NOMO-1 treated with dmso at 0.1 percent for 144 hours (cell line): ENCODE results near the gene SFTA2.

Source experiments
- DNase-seq: peaks from one replicate; lab custom pipeline; 2025; ENCODE audit not compliant: unreplicated experiment; lab: John Stamatoyannopoulos, UW

Gene SFTA2

DNA sequence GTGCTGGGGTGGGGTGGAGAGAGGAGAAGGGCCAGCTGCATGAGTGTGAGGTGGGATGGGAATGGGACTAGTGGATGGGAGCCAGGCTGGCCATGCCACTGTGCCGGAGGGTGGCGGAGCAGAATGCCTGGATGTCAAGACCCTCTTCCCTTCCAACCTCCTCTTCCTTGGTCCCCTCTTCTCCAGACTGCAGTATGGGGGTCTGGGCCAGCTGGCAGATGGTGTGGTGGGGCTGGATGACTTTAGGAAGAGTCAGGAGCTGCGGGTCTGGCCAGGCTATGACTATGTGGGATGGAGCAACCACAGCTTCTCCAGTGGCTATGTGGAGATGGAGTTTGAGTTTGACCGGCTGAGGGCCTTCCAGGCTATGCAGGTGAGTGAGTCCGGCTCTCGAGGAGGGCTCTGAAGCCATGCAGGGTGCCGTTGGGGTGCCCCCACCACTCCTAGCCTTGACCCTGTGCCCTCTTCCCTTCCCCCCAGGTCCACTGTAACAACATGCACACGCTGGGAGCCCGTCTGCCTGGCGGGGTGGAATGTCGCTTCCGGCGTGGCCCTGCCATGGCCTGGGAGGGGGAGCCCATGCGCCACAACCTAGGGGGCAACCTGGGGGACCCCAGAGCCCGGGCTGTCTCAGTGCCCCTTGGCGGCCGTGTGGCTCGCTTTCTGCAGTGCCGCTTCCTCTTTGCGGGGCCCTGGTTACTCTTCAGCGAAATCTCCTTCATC lies 40.0 kb downstream of the SFTA2 start:
- no peak for DNase-seq

DNA sequence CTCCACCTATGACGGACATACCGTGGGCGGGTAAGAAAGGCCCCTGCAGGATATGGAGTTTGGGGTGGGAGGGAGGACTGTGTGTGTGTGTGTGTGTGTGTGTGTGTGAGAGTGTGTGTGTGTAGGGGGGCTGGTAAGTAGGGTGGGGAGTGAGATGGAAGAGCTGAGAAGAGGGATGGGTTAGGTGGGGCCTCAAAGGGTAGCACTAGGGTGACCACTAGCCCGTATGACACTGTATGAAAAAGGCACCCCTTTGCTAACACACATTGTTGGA lies 40.6 kb downstream of the SFTA2 start:
- DNase-seq: no peak

DNA sequence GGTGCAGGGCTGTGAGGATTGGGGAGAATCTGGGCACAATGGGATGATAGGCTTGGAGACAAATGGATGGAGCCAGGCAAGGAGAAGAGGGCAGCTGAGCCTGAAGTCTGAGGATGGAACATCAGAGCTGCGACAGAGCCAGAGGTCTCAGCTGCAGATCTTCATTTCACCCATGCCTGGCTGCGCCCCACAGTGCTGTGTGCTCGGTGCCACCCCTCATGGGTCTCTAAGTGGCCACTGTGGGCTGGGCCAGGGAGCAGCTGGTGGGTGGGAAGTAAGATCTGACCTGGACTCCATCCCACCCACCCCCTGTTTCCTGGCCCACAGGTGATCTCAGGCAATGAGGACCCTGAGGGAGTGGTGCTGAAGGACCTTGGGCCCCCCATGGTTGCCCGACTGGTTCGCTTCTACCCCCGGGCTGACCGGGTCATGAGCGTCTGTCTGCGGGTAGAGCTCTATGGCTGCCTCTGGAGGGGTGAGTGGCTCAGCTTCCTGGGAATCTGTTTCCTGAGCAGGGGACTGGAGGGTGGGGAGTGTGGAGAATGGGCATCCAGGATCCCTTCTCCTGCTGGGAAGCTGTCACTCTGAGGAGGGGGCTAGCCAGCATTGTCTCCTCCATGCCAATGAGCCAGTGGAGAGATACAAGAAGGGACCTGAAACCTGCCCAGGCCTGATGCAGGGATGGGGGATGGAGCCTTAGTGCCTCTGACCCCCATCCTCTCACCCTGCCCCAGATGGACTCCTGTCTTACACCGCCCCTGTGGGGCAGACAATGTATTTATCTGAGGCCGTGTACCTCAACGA lies 41.1 kb downstream of the SFTA2 start:
- DNase-seq: no peak

DNA sequence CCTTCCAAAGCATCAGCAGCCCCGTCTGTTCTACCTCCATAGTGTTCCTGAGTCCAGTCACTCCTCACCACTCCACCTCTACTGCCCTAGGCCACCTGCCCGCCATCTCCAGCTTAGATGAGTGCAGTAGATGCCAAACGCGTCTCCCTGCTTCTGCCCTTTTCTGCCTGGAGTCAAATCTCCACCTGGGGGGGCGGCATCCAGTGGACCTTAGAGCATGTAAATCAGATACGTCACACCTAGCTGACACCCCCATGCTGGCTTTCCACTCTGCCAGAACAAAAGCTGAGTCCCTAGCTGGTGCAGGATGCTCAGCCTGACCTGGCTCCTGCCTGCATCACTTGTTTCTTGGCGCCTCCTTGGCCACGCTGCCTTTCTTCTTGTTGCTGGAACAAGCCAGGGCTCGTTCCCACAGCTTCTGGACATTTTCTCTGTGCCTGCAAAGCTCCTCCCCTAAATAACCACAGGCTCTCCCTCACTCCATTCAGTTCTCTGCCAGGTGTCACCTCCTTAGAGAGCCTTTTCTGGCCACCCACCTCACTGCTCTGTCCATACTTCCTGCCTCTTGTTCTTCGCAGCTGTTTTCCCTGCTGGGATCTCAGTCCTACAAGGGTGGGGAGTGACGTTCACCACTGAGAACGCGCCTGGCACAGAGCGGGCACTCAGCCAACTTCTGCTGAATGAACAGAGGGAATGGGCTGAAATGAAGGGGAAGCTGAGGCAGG lies 41.9 kb downstream of the SFTA2 start:
- no peak for DNase-seq

DNA sequence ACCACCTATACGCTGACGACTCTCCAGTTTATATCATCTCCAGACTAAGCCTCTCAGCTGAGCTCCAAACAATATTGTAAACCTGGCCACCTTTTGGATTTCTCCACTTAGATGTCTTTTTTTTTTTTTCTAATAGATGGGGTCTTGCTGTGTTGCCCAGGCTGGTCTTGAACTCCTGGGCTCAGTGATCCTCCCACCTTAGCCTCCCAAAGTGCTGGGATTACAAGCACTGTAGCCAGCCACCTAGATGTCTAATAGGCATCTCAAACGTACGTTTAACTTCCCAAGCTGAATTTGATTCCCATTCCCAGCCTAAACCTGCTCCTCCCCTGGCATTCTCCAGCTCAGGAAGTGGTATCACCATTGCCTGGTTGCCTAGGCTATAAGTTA lies 42.5 kb downstream of the SFTA2 start:
- DNase-seq: no peak

DNA sequence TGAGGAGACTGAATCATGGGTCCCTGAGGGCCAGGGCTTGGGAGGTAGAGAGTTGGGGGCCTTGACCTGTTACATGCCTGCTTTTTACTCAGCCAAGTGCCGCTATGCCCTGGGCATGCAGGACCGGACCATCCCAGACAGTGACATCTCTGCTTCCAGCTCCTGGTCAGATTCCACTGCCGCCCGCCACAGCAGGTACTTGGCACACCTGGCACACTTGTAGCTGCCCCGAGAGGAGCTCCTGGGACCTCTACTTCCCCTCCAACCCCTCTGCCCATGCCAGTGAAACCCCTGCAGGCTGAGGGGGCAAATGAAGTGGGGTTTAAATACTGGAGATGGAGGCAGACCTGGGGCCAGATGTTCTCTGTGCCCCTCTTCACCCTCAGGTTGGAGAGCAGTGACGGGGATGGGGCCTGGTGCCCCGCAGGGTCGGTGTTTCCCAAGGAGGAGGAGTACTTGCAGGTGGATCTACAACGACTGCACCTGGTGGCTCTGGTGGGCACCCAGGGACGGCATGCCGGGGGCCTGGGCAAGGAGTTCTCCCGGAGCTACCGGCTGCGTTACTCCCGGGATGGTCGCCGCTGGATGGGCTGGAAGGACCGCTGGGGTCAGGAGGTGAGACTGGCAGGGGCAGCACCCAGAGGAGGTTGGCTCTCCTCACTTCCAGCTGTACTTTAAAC lies 43.0 kb downstream of the SFTA2 start:
- no peak for DNase-seq

DNA sequence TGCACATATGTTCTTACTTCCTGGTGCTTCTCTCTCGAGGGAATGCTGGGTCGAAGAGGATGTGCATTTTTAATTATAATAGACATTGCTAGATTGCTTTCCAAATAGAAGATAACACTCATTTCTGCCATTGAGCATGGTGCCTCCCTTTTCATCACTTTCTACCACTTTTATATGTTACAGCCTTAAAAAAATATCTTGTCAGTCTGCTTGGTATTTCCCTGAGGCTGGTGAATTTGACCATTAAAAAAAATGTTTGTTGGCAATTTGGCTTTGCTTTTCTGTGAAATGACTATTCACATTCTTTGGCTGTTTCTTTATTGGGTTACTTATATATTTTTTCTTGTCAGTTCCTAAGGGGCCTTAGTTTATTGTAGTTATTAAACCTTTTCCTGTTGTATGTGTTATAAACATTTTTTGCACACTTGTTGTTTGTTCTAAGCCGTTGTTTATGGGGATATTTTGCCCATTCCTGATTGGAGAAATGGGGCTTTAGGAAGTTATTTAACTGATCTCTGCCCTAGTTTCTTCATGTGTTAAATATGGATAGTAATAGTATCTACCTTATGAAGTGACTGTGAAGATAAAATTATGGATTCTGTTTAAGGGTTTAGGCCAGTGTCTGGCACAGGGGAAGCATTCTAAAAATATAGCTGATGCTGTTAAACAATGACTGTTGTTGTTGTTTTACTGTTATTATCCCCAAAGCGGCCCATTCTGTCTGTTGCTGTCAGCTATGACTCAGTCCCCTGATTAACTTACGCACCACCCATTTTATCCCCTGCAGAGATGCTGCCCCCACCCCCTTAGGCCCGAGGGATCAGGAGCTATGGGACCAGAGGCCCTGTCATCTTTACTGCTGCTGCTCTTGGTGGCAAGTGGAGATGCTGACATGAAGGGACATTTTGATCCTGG lies 43.8 kb downstream of the SFTA2 start:
- no peak for DNase-seq

DNA sequence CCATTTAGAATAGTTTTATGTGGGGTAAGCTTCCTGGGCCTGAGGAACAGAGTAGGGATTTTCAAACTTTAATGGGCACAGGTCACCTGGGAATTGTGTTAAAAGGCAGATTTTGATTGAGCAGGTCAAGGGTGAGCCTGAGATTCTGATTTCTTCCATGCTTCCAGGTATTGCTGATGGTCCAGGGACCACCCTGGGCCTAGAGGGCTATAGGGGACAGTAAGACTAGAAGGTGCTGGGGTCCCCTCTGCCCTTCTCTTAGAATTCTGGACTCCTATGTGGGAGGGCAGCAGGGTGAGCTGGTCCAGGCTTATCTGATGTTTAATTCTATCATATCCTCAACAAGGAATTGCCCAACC lies 45.1 kb downstream of the SFTA2 start:
- no peak for DNase-seq

DNA sequence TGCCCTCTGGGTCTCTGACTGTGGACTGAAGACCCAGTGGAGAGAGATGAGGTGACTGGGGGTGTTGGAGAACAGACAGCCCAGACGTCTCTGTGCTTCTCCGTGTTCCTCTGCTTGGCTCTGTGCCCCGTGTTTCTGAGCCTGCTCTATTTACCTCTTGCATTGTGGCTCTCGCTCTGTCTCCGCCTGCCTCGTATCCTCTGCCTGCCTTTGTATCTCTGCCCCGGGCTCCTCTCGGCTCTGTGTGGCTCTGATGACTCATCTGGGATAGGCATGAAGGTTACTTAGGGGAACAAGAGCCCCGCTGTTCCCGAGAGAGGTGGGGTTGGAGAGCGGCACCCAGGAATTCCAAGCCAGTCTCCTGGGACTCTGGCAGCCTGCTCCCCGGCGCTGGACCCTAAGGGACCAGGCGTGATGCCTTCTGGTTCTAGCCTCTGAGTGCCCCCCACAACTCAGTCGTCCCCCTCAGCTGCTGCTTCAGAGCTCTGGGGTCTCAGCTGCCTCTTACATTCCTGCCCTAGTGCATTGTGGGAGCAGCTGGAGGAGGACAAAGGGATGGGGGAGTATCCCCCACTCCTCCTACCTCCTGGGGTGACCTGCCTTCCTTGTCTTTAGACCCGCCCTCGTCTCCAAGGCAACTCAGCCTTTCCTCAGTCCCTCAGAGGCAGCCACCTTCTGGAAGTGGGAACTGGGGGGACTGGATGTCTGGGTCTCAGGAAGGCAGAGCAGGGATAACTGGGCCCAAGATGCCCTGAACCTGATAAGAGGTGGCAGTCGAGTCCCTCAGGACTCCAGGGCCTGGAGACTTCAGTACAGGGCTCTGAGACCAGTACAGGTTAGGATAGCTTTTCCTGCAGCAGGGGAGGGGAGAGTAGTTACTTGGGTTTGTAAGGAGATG lies 45.7 kb downstream of the SFTA2 start:
- DNase-seq: no peak

DNA sequence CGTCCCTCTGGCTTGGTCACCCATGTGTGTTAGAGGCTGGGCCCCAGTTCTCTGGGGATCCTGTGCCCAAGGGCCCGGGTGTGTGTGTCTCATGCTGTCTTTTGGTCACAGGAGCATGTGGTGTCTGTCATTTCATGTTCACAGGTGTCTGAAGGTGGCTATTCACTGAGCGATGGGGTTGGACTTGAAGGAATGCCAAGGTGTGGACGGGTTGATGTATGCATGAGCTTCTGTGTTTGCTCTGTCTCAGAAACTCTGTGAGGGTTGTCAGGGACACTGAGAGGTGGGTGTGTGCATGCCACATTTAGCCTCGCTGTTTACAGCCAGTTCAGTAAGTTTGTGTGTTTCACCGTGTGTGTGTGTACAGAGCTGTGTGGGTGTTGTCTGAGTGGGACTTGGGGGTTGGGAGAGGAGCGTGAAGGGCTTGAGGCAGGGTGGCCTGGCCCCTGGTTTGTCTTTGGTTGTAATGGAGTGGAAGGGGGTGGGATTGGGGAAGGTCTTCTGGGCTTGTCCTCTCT lies 46.4 kb downstream of the SFTA2 start:
- no peak for DNase-seq

DNA sequence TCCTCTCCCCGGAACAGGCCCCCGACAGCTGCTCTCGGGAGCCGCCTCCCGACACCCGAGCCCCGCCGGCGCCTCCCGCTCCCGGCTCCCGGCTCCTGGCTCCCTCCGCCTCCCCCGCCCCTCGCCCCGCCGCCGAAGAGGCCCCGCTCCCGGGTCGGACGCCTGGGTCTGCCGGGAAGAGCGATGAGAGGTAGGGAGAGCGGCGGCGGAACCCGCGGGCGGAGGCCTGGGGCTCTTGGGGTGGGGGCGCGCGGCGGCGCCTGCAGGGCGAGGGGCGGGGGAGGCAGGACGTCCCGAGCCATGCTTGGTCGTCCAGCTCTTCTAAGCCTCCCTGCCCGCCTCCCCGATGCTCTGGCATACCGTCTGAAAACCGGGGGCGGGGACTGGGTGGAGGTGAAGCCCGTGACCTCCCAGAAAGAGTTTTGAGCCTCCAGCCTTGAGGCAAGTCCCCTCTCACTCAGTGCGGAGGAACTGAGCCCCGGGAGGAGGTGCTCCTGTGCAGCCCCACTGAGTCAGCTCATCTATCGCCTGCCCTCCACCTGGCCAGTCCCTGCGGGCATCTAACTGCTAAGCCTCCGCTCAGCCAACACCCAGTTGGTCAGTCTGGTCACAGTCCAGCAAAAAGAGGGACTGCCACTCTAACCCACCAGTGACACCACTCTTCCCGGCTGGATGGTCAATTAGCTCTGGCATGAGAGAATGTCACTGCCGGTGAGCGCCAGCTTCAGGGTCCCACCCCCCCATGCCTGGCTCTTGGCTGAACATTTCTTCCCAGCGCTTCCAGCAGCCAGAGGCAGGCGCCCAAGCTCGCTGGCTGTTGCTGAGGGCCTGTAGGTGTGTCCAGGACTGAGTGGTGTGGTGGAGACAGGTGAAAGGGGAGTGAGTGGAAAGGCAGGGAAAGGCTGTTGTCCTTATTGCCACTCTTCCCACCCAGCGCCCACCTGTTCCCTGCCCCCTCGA lies 47.2 kb downstream of the SFTA2 start:
- DNase-seq: no peak

DNA sequence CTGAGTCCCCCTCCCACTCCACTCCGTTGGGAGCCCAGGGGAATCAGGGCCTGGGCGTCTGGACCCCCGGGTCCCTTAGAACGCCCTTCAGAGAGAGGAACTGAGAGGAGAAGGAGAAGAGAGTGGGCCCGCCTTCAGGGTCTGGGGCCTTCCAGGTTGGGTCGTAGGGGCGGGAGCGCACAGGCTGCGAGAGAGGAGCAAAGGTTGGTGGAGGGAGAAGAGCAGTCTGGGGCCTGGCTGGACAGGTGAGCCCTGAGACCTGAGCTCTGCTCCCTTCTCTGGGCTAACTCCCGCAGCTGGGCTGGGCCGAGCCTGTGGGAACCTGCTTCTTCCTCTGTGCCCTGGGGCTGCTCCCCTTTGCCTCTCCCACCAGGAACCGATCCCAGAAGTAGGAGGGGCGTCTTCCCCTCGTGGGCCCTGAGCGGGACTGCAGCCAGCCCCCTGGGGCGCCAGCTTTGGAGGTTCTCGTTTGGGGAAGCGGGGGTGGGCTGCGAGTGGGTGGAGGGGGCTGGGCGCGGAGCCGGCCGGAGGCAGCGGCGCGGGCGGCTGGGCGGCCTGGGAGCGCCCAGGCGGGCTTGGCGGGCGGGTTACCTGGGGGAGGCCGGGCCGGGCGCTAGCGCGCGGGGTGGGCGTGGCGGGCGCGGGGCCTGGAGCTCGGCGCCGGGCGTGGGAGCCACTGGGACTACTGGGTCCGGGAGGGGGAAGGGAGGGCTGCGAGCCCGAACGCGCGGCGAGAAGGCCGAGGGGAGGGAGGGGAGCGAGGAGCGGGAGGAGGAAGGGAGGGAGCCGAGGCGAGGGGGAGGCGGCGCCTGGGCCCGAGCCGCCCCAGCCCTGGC lies 48.1 kb downstream of the SFTA2 start, which contains the start of gene DDR1:
DDR1 (plus strand) TSS at position 835 of the 836 bp plus-strand sequence. CDS start 4,211 bp downstream, outside the sequence.
- no peak for DNase-seq

DNA sequence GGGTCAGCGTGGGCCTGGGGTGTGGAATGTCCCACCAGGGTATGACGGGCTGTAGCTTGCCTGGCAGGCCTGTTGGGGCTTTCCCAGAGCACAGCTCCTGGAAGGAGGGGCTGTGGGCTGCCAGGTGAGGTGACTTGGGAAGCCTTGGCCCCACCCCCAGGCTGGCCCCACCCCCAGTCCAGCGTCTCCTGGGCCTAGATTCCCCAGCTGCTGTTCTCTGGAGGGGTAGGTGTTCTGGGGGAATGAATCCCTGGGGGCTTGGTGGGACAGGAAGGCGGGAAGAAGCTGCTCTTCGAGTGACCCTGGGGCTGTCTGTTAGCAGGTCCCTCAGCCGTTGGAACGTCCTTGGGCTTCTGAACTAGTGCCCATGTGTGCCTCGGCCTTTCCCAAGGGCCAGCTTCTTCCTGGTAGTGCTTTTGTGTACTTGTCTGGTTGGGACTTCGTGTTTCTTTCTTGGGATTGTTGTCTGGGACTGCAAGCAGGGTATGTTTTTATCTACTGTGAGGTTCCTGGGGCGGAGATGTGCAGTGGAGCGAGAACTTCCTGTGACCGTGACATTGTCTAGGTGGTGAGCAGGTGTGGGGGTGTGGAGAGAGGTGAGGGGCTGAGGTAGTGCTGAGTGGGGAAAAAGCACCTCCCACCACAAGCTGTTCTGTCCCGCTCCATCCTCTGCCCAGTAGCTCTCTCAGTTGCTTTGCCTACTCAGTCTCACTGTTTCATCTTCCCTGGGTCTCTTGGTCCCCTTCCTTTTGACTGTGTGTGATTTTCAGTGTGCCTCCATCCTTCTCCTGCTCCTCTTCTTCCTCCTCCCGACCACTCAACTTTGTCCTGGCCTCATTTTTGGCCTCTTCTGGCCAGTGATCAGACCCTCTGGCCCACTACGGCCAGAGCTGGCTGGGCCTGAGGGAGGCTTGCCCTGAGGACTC lies 48.9 kb downstream of the SFTA2 start:
- DNase-seq: no peak

DNA sequence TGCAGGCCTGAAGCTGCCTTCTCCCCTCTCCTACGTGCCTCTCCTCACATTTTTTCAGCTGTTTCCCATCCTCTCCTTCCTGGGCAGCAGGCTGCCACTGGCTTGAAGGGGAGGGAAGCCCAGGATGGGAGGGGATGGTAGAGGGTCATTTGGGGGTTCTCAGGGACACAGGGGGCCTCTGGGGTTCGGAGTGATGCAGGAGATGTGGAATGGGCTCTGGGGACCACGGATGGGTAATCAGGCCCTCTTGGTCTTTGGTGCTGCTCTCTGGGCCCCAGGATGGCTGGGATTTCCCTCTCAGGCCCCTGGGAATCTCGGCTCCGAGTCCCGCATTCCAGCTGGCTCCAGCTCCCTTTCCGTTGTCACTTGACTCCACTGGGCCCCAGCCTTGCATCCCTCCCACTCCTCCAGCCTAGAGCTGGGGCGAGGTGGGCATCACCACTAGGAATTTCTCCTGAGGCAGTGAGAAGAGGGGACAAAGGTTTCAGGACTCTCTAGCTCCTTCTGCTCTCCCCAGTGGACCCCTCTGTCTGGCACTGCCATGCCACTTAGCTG lies 49.7 kb downstream of the SFTA2 start:
- no peak for DNase-seq

DNA sequence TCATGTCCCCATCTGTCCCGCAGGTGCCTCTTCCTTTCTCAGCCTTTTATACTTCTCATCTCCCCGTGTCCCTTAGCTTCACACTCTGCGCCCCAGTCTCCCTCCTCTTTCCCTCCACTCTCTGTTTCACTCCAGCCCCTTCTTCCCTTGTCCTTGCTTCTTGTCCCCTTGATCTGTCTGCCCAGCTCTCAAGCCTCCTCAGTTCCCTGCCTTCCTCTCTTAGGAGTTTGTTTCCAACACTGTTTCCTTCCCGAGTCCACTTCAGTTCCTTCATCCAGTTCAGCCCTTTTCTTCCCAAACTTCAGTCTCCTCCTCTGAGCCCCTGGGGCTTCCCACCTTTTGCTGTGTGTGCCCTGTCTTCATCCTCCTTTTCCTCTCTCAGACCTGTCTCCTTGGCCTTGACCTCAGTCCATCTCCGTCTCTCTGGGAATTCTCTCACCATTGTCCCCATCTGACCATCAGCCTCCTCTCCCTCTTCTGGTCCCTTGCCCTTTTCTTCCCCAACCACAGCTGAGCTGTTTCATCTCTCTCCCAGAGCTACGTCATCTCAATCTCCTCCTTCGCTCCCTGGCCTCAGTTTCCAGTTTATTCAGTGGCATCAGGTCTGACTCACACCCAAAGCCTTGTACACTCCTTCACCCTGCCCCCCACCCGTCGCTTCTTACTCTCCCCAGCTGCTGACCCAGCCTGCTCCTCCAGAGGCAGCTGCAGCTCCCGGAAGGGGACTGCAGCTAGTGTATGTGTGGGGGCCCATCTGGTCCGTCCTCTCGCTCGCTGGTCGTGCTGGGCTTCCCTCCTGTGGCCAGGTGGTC lies 50.4 kb downstream of the SFTA2 start:
- DNase-seq: no peak
